Ascending aorta (tissue), 2 donors: Measurements from ENCODE around the gene HINT1. TPM values are rescaled to one million over a fixed set of nuclear protein-coding genes. Genes with fewer than 3 reads are reported as not detected.

Experiments
- DNase-seq, 2 donors: peaks; one replicate each; pipeline ENCODE4 v3.0.0-alpha.2; 2019; ENCODE audit warnings: low spot score in 2 of 2
- H3K27ac ChIP-seq, 2 donors: fragments of 200-600 bp; sonication (generic); one replicate each; pipeline ENCODE4 v1.5.1; 2016 to 2017; ENCODE audit warnings: mild to moderate bottlenecking in 1 of 2
- H3K27me3 ChIP-seq: fragments of 200-600 bp; sonication (generic); one replicate; pipeline ENCODE4 v1.5.1; 2017
- H3K36me3 ChIP-seq, 2 donors: fragments of 200-600 bp; sonication (generic); one replicate each; pipeline ENCODE4 v1.5.1; 2016
- H3K4me1 ChIP-seq, 2 donors: fragments of 200-600 bp; sonication (generic); one replicate each; pipeline ENCODE4 v1.5.1; 2016 to 2017; ENCODE audit warnings: mild to moderate bottlenecking in 1 of 2
- H3K4me3 ChIP-seq, 2 donors: fragments of 200-600 bp; sonication (generic); one replicate each; pipeline ENCODE4 v1.5.1; 2016 to 2017; ENCODE audit warnings: mild to moderate bottlenecking in 1 of 2
- H3K9me3 ChIP-seq, 2 donors: fragments of 200-600 bp; sonication (generic); one replicate each; pipeline ENCODE4 v1.5.1; 2016
- intact Hi-C: fragments of 100-400 bp; cut with DNase I; formaldehyde crosslinking; loops from one replicate; pipeline ENCODE4 v1.15.1; 2023
- total RNA-seq: library from RNA; depleted of rRNA; stranded (reverse); fragments of >200 nt; gene quantifications from one replicate; pipeline ENCODE4 v1.1.0, GENCODE V29; 2016
- TF ChIP-seq, protein P1 (sequence below), 3 experiments: fragments of 200-600 bp in 2 of 3; fragments of 450-650 bp in 1 of 3; sonication (generic) in 2 of 3; IDR thresholded peaks; one replicate each; pipeline ENCODE4 v1.5.1; 2016 to 2019; ENCODE audit warnings: antibody characterized with exemption in 3 of 3, mild to moderate bottlenecking in 1 of 3, moderate library complexity in 1 of 3

HINT1 gene
- total RNA-seq, 1 donor from 2014 or later = 78.9 TPM

DNA sequence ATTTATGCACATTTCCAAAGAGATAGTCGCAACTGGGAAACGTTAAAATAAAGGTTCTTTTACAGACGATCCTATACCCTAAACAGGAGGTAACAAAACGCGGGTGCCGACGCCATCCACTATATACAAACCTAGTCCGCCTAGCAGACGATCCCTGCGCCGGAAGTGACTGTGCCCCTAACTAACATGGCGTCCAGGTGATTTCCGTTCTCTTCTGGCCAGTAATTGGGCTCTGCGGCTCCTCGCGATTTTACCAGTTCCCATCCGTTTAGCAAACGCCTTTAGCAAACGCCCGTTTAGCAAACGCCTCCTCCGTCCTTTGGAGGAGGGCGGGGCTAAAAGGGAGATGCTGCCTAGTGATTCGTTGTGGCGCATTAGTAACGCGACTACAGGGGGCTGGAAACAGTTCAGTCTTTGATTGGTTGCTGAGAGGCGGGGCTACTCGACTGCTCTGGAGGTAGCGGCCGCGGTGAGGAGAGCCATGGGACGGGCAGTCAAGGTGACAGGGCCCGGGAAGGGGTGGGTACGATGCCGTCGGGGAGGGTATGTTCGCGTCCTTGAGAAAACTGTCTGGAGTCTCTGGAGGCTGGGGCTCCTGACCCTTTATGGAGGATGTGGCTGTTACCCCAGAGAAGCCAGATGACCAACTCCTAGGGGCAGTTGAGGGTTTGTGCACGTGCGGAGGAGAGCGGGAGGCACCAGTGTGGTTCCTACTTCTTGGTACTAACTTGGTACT lies 5.7 kb upstream of the HINT1 start, which contains the start of gene LYRM7:
TSS of gene LYRM7 (plus strand) at position 405 of the 736 bp plus-strand sequence. CDS start at position 482, 77 bp downstream.
- Histone ChIP-seq H3K9me3 (no peaks in the 10 kb centered on the region), H3K4me1 (peaks cover 10 to 11% of the 10 kb centered on the region in 2 donors), H3K27ac (peak within 1 kb of the TSS; percentile 57 to 70), H3K4me3 (peak within 1 kb of the TSS; percentile 81), H3K27me3 (no peaks in the 10 kb centered on the region), H3K36me3 (no peaks in the 10 kb centered on the region)
- TF ChIP-seq, protein P1, sequence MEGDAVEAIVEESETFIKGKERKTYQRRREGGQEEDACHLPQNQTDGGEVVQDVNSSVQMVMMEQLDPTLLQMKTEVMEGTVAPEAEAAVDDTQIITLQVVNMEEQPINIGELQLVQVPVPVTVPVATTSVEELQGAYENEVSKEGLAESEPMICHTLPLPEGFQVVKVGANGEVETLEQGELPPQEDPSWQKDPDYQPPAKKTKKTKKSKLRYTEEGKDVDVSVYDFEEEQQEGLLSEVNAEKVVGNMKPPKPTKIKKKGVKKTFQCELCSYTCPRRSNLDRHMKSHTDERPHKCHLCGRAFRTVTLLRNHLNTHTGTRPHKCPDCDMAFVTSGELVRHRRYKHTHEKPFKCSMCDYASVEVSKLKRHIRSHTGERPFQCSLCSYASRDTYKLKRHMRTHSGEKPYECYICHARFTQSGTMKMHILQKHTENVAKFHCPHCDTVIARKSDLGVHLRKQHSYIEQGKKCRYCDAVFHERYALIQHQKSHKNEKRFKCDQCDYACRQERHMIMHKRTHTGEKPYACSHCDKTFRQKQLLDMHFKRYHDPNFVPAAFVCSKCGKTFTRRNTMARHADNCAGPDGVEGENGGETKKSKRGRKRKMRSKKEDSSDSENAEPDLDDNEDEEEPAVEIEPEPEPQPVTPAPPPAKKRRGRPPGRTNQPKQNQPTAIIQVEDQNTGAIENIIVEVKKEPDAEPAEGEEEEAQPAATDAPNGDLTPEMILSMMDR (IDR thresholded peaks at IDR 0.05) = no peak
- intact Hi-C loops = loop anchor here (2.0 kb wide), 1 partner anchor 94 kb away; the partner anchor contains the start of gene CDC42SE2
- DNase-seq = peak; percentile 95 to 99

DNA sequence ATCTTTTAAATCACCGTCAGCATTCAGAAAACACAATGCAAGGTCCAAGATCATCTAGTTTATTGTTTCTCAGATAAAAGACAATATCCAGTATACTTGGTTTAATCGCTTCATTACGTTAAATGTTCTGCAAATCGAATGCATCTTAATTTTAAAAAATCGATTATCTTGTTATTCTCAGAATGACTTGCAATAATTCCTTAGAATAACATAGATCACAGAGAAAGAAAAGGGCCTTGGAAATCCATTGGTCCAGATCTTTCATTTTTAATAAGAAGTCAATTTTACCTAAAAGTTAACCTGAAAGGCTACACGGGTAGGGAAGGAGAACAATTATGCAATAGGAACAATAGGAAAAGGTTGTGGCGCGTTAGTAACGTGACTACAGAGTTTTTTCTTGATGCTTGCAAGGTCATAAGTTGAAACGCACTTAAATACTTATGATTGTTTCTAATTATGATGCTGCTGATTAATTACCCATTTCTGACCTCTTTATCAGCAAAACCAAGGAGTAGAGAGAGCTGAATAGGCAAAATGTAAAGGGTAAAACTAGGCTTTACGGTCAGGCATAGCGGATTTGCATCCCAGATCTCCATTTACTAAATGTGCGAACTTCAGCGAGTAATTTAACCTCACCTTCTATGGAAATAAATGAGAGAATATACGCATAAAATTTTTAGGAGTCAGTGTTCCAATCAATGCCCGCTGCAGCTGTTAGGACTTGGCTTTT lies 4.9 kb upstream of the HINT1 start:
- peak overlapping the region; percentile 81 for H3K4me3 ChIP-seq
- H3K9me3 ChIP-seq = no peaks in the 10 kb centered on the region
- no peak for DNase-seq
- H3K36me3 ChIP-seq = no peaks in the 10 kb centered on the region
- peak overlapping the region; percentile 54 to 65 for H3K27ac ChIP-seq
- H3K27me3 ChIP-seq = no peaks in the 10 kb centered on the region
- H3K4me1 ChIP-seq = peaks cover 10 to 11% of the 10 kb centered on the region in 2 donors
- intact Hi-C loops = loop anchor here (2.0 to 10.0 kb wide), 2 partner anchors 95 to 465 kb away; partner anchors contain the start of genes CDC42SE2 and RAPGEF6
- TF ChIP-seq, protein P1 (IDR thresholded peaks at IDR 0.05) = no peak

DNA sequence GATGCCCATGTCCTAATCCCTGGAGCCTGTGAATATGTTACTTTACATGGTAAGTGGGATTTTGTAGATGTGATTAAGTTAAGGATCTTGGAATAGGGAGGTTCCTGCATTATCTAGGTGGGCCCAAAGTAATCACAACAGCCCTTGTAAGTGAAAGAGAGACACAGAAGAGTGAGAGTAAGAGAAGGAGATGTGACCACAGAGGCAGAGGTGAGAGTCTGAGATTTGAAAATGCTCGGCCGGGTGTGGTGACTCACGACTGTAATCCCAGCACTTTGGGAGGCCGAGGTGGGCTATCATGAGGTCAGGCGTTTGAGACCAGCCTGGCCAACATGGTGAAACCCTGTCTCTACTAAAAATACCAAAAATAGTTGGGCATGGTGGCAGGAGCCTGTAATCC lies 2.6 kb upstream of the HINT1 start:
- intact Hi-C loops = loop anchor here (10.0 kb wide), 1 partner anchor 467 kb away; the partner anchor contains the start of gene RAPGEF6
- no peaks in the 10 kb centered on the region for H3K27me3 ChIP-seq
- no peak overlapping the region for H3K4me3 ChIP-seq
- TF ChIP-seq, protein P1 (IDR thresholded peaks at IDR 0.05) = no peak
- H3K27ac ChIP-seq = no peak overlapping the region
- H3K9me3 ChIP-seq = no peaks in the 10 kb centered on the region
- DNase-seq = no peak
- peaks cover 10 to 21% of the 10 kb centered on the region in 2 donors for H3K4me1 ChIP-seq
- H3K36me3 ChIP-seq = peaks cover 0 to under 1% of the 10 kb centered on the region in 2 donors

DNA sequence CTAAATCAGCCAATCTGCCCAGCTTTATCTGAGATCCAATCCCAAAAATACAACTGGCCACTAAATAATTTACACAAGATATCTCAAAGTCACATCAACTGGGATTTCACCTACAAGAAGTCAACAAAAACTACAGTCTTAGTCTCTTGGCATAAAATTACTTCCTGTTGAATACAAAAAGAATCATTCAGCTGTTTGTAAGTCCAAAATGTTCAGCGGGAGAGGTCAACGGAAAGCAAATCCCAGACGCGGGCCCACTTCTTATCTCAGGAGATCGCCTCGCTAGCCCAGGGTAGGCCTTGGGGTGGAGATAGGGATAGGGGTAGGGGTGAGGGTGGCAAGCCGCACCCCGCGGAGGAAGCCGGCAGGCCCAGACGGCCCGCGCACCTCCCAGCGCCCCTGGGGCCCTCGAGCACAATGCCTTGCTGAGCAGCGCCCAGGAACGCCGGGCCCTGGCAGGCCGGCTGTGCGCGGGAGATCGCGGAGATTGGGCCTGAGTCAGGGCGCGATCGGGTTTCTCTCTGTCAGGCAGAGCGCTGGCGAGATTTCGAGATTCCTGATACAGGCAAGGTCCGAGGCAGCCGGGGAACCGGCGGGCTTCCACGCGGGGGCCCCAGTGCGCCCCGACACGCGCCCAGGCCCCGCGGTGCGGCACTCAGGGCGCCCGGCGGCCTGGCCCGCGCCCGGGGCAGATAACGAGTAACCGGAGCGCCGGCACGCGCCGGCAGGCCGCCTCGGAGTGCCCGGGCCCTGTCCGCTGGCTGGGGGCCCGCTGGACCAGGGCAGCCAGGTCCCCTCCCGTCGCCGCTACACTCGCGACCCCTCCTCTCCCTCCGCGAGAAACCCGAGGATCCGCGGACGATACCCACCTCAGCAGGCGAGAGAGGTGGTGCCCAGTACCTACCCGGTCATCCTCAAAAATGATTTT lies 601 bp downstream of the HINT1 start:
- H3K27ac ChIP-seq = peak overlapping the region; percentile 92 to 94
- intact Hi-C loops = loop anchor here (1.0 to 10.0 kb wide), 4 partner anchors 99 to 1262 kb away; partner anchors contain the start of gene RAPGEF6
- DNase-seq = peak in 1 of 2 donors; percentile 83
- peaks cover 0 to 10% of the 10 kb centered on the region in 2 donors for H3K4me1 ChIP-seq
- H3K27me3 ChIP-seq = no peaks in the 10 kb centered on the region
- H3K9me3 ChIP-seq = no peaks in the 10 kb centered on the region
- TF ChIP-seq, protein P1 (IDR thresholded peaks at IDR 0.05) = no peak
- H3K36me3 ChIP-seq = peaks cover 25 to 31% of the 10 kb centered on the region in 2 donors
- H3K4me3 ChIP-seq = peak overlapping the region; percentile 82 to 83
